Osteocyte (in vitro differentiated cells): Measurements from ENCODE around the gene TAOK2. TPM values are rescaled to one million over a fixed set of nuclear protein-coding genes. Genes with fewer than 3 reads are reported as not detected.

ENCODE experiments used
- DNase-seq: peaks from one replicate; pipeline ENCODE4 v3.0.0; 2021; ENCODE audit warnings: mixed read lengths; ENCODE audit not compliant: unreplicated experiment; ENCODE audit errors: extremely low spot score
- H3K27ac Mint-ChIP-seq: one replicate; pipeline ENCODE4 v1.8.0; 2021; ENCODE audit warnings: mild to moderate bottlenecking, mixed read lengths; ENCODE audit not compliant: unreplicated experiment
- H3K27me3 Mint-ChIP-seq: one replicate; pipeline ENCODE4 v1.8.0; 2021; ENCODE audit warnings: mixed read lengths; ENCODE audit not compliant: unreplicated experiment
- H3K36me3 Mint-ChIP-seq: one replicate; pipeline ENCODE4 v1.8.0; 2021; ENCODE audit warnings: mixed read lengths; ENCODE audit not compliant: unreplicated experiment
- H3K4me1 Mint-ChIP-seq: one replicate; pipeline ENCODE4 v1.8.0; 2021; ENCODE audit warnings: mixed read lengths; ENCODE audit not compliant: unreplicated experiment
- H3K4me3 Mint-ChIP-seq: one replicate; pipeline ENCODE4 v1.8.0; 2021; ENCODE audit warnings: mild to moderate bottlenecking, moderate library complexity, mixed read lengths; ENCODE audit not compliant: unreplicated experiment
- H3K9me3 Mint-ChIP-seq: one replicate; pipeline ENCODE4 v1.8.0; 2021; ENCODE audit warnings: mixed read lengths; ENCODE audit not compliant: unreplicated experiment
- total RNA-seq: library from RNA; stranded (reverse); gene quantifications from 2 replicates; pipeline ENCODE4 v1.2.1, GENCODE V29; 2021
- TF ChIP-seq, protein P1 (sequence below): fragments of 200-600 bp; sonication (generic); IDR thresholded peaks from 2 replicates; pipeline ENCODE4 v1.5.0; 2021; ENCODE audit warnings: antibody characterized with exemption, mild to moderate bottlenecking, moderate library complexity

TAOK2 gene
- total RNA-seq, 1 donor from 2014 or later: 48.8 TPM

DNA sequence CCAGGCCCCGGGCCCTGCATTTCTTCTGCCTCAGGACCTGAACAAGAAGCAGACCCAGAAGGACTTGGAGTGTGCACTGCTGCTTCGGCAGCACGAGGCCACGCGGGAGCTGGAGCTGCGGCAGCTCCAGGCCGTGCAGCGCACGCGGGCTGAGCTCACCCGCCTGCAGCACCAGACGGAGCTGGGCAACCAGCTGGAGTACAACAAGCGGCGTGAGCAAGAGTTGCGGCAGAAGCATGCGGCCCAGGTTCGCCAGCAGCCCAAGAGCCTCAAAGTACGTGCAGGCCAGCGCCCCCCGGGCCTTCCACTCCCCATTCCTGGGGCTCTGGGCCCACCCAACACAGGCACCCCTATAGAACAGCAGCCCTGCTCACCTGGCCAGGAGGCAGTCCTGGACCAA lies 12.6 kb downstream of the TAOK2 start:
- Mint-ChIP-seq H3K27ac (no peak overlapping the region), H3K9me3 (no peaks in the 10 kb centered on the region), H3K4me3 (no peak overlapping the region), H3K4me1 (no peaks in the 10 kb centered on the region), H3K27me3 (no peaks in the 10 kb centered on the region), H3K36me3 (peaks cover 50% of the 10 kb centered on the region)
- no peak for DNase-seq
- TF ChIP-seq, protein P1, sequence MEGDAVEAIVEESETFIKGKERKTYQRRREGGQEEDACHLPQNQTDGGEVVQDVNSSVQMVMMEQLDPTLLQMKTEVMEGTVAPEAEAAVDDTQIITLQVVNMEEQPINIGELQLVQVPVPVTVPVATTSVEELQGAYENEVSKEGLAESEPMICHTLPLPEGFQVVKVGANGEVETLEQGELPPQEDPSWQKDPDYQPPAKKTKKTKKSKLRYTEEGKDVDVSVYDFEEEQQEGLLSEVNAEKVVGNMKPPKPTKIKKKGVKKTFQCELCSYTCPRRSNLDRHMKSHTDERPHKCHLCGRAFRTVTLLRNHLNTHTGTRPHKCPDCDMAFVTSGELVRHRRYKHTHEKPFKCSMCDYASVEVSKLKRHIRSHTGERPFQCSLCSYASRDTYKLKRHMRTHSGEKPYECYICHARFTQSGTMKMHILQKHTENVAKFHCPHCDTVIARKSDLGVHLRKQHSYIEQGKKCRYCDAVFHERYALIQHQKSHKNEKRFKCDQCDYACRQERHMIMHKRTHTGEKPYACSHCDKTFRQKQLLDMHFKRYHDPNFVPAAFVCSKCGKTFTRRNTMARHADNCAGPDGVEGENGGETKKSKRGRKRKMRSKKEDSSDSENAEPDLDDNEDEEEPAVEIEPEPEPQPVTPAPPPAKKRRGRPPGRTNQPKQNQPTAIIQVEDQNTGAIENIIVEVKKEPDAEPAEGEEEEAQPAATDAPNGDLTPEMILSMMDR: no peak

DNA sequence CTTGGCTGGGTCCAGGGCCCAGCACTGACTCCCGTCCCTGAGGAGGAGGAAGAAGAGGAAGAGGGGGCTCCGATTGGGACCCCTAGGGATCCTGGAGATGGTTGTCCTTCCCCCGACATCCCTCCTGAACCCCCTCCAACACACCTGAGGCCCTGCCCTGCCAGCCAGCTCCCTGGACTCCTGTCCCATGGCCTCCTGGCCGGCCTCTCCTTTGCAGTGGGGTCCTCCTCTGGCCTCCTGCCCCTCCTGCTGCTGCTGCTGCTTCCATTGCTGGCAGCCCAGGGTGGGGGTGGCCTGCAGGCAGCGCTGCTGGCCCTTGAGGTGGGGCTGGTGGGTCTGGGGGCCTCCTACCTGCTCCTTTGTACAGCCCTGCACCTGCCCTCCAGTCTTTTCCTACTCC lies 13.3 kb downstream of the TAOK2 start:
- no peak overlapping the region for H3K4me3 Mint-ChIP-seq
- no peaks in the 10 kb centered on the region for H3K27me3 Mint-ChIP-seq
- H3K4me1 Mint-ChIP-seq: no peaks in the 10 kb centered on the region
- TF ChIP-seq, protein P1: no peak
- H3K9me3 Mint-ChIP-seq: no peaks in the 10 kb centered on the region
- no peak overlapping the region for H3K27ac Mint-ChIP-seq
- peaks cover 47% of the 10 kb centered on the region for H3K36me3 Mint-ChIP-seq
- DNase-seq: no peak

DNA sequence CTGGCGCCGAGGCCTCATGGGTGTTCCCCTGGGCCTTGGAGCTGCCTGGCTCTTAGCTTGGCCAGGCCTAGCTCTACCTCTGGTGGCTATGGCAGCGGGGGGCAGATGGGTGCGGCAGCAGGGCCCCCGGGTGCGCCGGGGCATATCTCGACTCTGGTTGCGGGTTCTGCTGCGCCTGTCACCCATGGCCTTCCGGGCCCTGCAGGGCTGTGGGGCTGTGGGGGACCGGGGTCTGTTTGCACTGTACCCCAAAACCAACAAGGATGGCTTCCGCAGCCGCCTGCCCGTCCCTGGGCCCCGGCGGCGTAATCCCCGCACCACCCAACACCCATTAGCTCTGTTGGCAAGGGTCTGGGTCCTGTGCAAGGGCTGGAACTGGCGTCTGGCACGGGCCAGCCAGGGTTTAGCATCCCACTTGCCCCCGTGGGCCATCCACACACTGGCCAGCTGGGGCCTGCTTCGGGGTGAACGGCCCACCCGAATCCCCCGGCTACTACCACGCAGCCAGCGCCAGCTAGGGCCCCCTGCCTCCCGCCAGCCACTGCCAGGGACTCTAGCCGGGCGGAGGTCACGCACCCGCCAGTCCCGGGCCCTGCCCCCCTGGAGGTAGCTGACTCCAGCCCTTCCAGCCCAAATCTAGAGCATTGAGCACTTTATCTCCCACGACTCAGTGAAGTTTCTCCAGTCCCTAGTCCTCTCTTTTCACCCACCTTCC lies 13.9 kb downstream of the TAOK2 start:
- H3K36me3 Mint-ChIP-seq: peaks cover 42% of the 10 kb centered on the region
- no peak for DNase-seq
- H3K4me3 Mint-ChIP-seq: no peak overlapping the region
- TF ChIP-seq, protein P1: no peak
- H3K4me1 Mint-ChIP-seq: no peaks in the 10 kb centered on the region
- no peaks in the 10 kb centered on the region for H3K27me3 Mint-ChIP-seq
- no peaks in the 10 kb centered on the region for H3K9me3 Mint-ChIP-seq
- no peak overlapping the region for H3K27ac Mint-ChIP-seq

DNA sequence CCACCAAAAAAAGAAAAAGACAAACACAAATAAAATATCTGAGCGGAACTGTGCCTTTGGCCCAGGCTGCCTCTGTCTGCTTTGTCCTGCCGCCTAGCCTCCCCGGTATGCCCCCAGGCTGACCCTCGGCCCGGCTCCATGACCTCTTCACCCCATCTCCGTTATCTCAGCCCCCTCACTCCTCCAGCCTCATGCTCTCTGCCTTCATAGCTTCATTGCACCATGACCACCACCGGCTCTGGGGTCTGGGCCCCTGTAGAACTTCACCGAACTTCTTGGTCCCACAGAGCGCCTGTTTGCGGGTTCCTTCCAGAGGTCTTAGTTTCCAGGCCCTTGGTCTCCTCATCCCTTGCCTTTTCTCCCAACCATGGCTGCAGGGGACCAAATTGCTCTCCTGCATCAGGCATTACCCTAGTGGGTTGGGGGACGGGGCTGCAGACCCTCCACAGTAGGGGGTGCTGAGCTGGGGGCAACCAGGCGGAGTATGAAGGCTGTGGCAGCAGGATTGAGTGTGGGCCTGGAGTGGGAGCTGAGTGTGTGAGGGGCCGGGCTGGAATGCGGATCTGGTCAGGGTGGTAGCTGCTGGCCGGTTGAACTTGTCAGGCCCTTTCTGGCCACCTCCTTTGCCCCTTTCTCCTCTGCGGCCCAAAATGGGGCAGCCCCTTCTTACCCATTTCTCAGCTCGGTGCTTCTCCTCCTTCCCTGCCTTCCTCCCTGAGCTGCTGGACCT lies 14.8 kb downstream of the TAOK2 start:
- TF ChIP-seq, protein P1: no peak
- no peak overlapping the region for H3K4me3 Mint-ChIP-seq
- H3K27me3 Mint-ChIP-seq: no peaks in the 10 kb centered on the region
- DNase-seq: no peak
- H3K27ac Mint-ChIP-seq: no peak overlapping the region
- no peaks in the 10 kb centered on the region for H3K9me3 Mint-ChIP-seq
- H3K4me1 Mint-ChIP-seq: no peaks in the 10 kb centered on the region
- H3K36me3 Mint-ChIP-seq: peaks cover 37% of the 10 kb centered on the region

DNA sequence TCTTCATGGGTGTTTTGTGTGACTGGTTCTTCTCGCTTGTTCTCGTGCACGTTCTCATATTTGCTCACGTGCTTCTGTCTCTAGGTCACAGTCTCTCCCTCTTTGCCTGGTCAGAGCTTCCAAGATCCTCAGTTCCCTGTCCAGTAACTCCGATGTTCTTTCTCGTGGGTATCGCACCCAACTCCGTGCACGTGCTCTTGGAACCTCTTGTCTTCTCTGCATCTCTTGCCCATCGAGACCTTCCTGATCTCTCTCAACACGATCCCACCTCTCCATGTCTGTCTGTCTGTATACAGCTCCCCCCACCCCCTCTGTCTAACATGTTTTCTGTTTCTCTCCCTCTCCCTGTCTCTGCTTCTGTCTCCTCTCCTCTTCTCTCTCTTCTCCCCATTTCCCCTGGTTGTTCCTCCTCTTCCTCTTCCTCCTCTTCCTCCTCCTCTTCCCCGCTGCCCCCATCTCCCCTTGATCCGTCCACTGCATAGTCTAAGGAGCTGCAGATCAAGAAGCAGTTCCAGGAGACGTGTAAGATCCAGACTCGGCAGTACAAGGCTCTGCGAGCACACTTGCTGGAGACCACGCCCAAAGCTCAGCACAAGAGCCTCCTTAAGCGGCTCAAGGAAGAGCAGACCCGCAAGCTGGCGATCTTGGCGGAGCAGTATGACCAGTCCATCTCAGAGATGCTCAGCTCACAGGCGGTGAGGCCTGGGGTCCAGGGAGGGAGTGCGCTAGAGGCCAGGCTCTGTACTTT lies 15.6 kb downstream of the TAOK2 start:
- Mint-ChIP-seq H3K36me3 (peaks cover 30% of the 10 kb centered on the region), H3K27ac (no peak overlapping the region), H3K4me1 (peaks cover 2% of the 10 kb centered on the region), H3K27me3 (no peaks in the 10 kb centered on the region), H3K4me3 (no peak overlapping the region), H3K9me3 (no peaks in the 10 kb centered on the region)
- TF ChIP-seq, protein P1: no peak
- DNase-seq: no peak
